Stimulated activated CD8-positive, alpha-beta memory T cell treated with anti-CD3 and anti-CD28 coated beads, Interleukin-15, amount 100 ng/mL, for 4 hours (primary cell): Measurements from ENCODE around the gene CASZ1.

Source experiments
- DNase-seq, 2 donors: peaks; one replicate each; pipeline ENCODE4 v3.0.0-alpha.2; 2020; ENCODE audit warnings: low read depth in 2 of 2

CASZ1 gene

GRCh38 chr1:10745886-10746455 lies 50.5 kb downstream of the CASZ1 start:
- DNase-seq = no peak

- DNase-seq = no peak
Observed at GRCh38 chr1:10745383-10745782, 51.1 kb downstream of the CASZ1 start.

- DNase-seq = no peak
Observed at GRCh38 chr1:10744654-10745238, 51.7 kb downstream of the CASZ1 start.

DNA sequence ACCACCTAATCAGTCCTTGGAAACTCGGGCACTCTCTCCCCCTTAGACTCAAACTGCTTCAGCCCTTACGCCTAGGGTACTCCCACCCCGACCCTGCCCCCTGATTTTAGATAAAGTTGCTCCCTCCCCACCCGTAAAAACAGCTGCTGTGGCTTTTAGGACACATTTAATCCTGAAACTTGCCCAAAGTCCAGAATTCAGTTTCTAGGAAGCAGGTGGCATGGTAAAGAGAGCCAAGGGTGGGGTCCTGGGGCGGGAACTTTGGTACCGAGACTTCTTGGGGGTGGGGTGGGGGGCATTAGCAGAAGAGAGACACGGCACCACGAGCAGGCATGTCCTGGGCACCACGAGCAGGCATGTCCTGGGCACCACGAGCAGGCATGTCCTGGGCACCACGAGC lies 52.4 kb downstream of the CASZ1 start:
- DNase-seq = no peak

DNA sequence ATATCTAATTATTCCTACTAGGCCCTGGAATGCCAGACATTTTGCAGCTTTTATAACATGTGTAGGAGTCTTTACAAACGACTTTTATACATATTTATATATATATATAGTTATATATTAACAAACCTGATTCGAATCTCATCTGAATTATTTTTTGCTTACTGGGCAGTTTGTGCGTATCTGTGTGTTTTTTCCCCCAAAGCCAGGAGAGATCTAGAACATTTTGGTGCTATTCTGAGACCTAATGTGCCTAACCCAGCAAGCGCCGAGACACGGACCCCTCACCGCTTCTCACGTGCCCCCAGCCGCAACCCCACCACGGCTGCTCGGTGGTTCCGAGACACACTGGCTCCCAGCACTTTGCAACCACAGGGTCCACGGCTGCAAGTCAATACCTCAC lies 54.8 kb downstream of the CASZ1 start:
- no peak for DNase-seq

- DNase-seq = no peak
Observed at GRCh38 chr1:10740123-10740522, 56.3 kb downstream of the CASZ1 start.

GRCh38 chr1:10739589-10739988 lies 56.9 kb downstream of the CASZ1 start:
- no peak for DNase-seq

- no peak for DNase-seq
Observed at GRCh38 chr1:10738061-10739058, 58.1 kb downstream of the CASZ1 start.

DNA sequence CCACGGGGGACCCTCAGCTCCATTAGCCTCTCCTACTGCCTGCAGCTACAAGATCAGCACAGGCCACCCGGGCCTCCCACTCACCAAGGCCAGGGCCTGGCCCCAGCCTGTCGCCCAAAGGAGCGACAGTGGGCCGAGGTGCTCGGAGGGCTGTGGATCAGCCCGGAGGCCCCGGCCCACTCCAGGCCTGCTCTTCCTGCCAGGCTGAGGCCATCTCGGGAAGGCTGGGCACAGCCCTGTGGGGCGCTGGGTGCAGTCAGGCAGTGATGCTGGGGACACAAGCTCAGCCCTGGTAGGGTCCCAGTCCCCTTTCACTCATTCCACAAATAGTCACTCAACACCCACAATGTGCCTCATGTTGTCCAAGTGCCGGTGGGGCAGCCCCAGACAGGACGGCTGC lies 58.8 kb downstream of the CASZ1 start:
- DNase-seq = no peak

- DNase-seq = no peak
Observed at GRCh38 chr1:10736634-10737586, 59.5 kb downstream of the CASZ1 start.

GRCh38 chr1:10735563-10736305 lies 60.7 kb downstream of the CASZ1 start:
- no peak for DNase-seq

DNA sequence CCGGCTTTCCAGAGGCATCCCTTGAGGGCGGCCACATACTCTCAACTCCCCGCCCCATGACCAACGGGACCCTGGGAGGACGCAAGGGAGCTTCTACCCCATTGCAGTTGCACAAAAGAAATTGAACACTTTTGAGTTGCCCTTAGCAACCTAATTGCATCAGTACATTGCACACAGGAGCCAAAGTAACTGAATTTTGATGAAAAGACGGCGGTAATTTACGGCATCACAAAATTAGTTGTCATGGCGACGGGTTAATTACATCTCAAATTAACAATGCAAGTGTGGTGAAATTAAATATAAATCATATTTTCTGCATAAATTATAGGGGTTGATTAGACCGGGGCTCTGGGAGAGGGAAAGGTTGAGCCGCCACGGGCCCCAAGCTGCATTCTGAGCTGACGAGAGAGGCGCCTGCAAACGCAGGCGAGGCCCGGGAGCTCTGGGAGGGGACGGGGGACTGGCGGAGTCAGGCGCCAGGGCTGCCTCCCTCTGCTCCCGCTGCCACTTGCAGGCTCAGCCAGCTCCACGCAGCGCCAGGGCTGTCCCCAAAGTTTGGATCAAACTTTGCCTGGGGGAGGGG lies 61.4 kb downstream of the CASZ1 start:
- DNase-seq = no peak

- DNase-seq = no peak
Observed at GRCh38 chr1:10734375-10734774, 62.1 kb downstream of the CASZ1 start.

DNA sequence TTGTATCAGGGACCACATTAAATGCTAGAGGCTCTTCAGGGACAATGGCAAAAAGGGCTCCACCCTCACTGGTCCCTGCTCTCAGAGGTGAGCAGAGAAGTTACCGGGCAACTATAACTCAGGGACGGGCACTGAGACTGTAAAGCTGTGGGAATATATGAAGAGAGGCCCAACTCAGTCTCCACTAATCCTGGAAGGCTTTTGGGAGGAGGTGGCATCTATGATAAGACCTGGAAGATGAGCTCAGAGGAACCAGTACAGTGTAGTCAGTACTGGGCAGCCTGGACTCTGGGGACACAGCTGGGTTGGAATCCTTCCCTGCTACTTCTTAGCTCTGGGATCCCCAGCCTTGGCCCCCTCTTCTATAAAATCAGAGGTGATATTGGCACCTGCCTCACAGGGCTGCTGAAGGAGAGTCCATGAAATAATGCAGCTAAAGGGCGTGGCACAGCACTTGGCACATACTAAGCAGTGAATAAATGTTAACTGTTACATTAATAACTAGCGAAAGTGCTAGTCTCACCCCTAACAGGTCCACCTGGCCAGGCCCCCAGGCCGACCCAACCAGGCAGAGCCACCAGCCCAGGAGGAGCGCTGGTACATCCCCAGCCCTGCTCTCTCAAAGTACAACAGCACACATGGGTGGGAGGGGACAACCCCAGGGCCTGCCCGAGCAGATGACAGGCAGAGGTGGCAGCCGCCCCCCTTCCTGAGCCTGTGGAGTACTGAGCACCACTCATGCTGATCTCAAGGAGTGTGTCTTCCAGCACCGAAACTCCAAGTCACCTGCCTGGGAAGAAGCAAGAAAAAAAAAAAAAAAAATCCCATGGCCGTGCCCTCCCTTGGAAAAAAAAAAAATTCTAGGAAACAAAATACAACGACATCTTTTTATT lies 62.7 kb downstream of the CASZ1 start:
- DNase-seq = no peak

DNA sequence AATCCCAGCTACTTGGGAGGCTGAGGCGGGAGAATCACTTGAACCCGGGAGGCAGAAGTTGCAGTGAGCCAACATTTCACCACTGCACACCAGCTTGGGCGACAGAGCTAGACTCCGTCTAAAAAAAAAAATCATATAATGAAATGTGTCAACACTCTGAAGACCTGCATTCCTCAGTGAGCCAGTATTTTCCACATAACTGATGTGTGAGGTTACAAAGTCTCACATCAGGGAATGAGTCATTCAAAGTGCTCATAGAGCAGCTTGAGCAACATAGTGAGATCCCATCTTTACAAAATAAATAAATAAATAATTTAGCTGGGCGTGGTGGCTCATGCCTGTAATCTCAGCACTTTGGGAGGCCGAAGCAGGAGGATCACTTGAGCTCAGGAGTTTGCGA lies 65.5 kb downstream of the CASZ1 start:
- DNase-seq = no peak

GRCh38 chr1:10728595-10729410 lies 67.6 kb downstream of the CASZ1 start:
- no peak for DNase-seq

GRCh38 chr1:10727751-10728232 lies 68.7 kb downstream of the CASZ1 start:
- DNase-seq = no peak

DNA sequence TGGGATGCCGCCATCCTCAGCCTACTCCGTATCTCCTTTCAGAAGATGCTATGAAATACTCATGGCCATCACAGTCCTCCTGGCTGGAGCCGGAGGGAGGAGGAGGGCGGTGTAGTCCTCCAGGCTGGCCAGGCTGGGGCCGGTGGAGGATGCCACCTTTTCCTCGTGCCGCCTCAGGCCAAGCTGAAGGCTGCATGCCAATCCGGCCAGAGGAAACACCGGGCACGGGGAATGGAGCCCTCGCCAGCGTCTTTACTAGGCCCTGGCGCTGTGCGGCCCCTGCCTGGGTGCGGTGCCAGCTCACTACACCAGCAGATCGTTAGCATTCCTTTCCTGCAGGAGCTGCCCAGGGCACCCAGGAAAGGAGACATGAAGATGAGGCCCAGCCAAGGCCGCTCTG lies 70.1 kb downstream of the CASZ1 start:
- DNase-seq = no peak
